Fibroblast of skin of abdomen (primary cell): ENCODE measurements around the gene DST.

Experiments used
- DNase-seq: peaks from one replicate; pipeline ENCODE4 v3.0.0-alpha.2; 2013

The DST gene

GRCh38 chr6:56480654-56481337 is 161.9 kb downstream of the DST start:
- no peak for DNase-seq

- no peak for DNase-seq
Observed at GRCh38 chr6:56480246-56480645, 162.4 kb downstream of the DST start.

GRCh38 chr6:56479381-56479780 is 163.3 kb downstream of the DST start:
- no peak for DNase-seq

- no peak for DNase-seq
Observed at GRCh38 chr6:56478202-56478601, 164.5 kb downstream of the DST start.

- DNase-seq: no peak
Observed at GRCh38 chr6:56477241-56477640, 165.4 kb downstream of the DST start.

GRCh38 chr6:56475736-56476457 is 166.8 kb downstream of the DST start:
- peak; percentile 17 for DNase-seq

- DNase-seq: no peak
Observed at GRCh38 chr6:56474532-56474931, 168.2 kb downstream of the DST start.

GRCh38 chr6:56463443-56463842 is 179.2 kb downstream of the DST start:
- DNase-seq: no peak

- no peak for DNase-seq
Observed at GRCh38 chr6:56459030-56459805, 183.5 kb downstream of the DST start.

- no peak for DNase-seq
Observed at GRCh38 chr6:56458324-56458884, 184.3 kb downstream of the DST start.

GRCh38 chr6:56456785-56457184 is 185.9 kb downstream of the DST start:
- DNase-seq: no peak

- DNase-seq: peak; percentile 26
Observed at GRCh38 chr6:56450882-56451739, 191.6 kb downstream of the DST start.

GRCh38 chr6:56450376-56450775 is 192.3 kb downstream of the DST start:
- no peak for DNase-seq

GRCh38 chr6:56448046-56448445 is 194.6 kb downstream of the DST start:
- DNase-seq: no peak

GRCh38 chr6:56445818-56446217 is 196.9 kb downstream of the DST start:
- no peak for DNase-seq

GRCh38 chr6:56444855-56445254 is 197.8 kb downstream of the DST start:
- DNase-seq: no peak

- DNase-seq: no peak
Observed at GRCh38 chr6:56440551-56440981, 202.1 kb downstream of the DST start.

GRCh38 chr6:56437171-56437900 is 205.4 kb downstream of the DST start:
- peak; percentile 20 for DNase-seq

- DNase-seq: no peak
Observed at GRCh38 chr6:56435754-56436153, 206.9 kb downstream of the DST start.

- DNase-seq: no peak
Observed at GRCh38 chr6:56435326-56435725, 207.4 kb downstream of the DST start.

- DNase-seq: no peak
Observed at GRCh38 chr6:56434606-56435005, 208.1 kb downstream of the DST start.
